HEK293T (cell line): Measurements from ENCODE around the gene DDHD1.

ENCODE experiments used
- CTCF ChIA-PET: fragments of 350-600 bp; formaldehyde crosslinking; extraction: SDS; loops from one replicate; lab custom pipeline; 2021; ENCODE audit warnings: antibody characterized with exemption, inconsistent platforms; lab: Yijun Ruan, JAX
- POLR2A ChIA-PET: fragments of 350-600 bp; formaldehyde crosslinking; extraction: SDS; loops from one replicate; lab custom pipeline; 2020; ENCODE audit warnings: antibody characterized with exemption, inconsistent platforms; lab: Yijun Ruan, JAX
- DNase-seq: peaks from one replicate; pipeline ENCODE4 v3.0.0; 2012; ENCODE audit warnings: mixed read lengths; ENCODE audit errors: extremely low spot score
- ARNT ChIP-seq: fragments of 450-650 bp; IDR thresholded peaks from 2 replicates; pipeline ENCODE4 v1.6.1; 2017; ENCODE audit warnings: mild to moderate bottlenecking
- BHLHE40 ChIP-seq: fragments of 450-650 bp; IDR thresholded peaks from 2 replicates; pipeline ENCODE4 v1.6.1; 2016; ENCODE audit warnings: mild to moderate bottlenecking, moderate library complexity, borderline replicate concordance
- CTBP1 ChIP-seq: fragments of 450-650 bp; IDR thresholded peaks from 2 replicates; pipeline ENCODE4 v1.6.1; 2016; ENCODE audit warnings: borderline replicate concordance
- ELF4 ChIP-seq: fragments of 450-650 bp; IDR thresholded peaks from 2 replicates; pipeline ENCODE4 v1.6.1; 2017; ENCODE audit warnings: antibody characterized with exemption
- FOXA1 ChIP-seq: fragments of 450-650 bp; IDR thresholded peaks from 2 replicates; pipeline ENCODE4 v1.6.1; 2016; ENCODE audit warnings: mild to moderate bottlenecking
- FOXK2 ChIP-seq: fragments of 450-650 bp; IDR thresholded peaks from 2 replicates; pipeline ENCODE4 v1.6.1; 2016; ENCODE audit warnings: mild to moderate bottlenecking
- FOXM1 ChIP-seq: fragments of 450-650 bp; IDR thresholded peaks from 2 replicates; pipeline ENCODE4 v1.6.1; 2017; ENCODE audit warnings: mild to moderate bottlenecking, borderline replicate concordance
- HDGF ChIP-seq: fragments of 450-650 bp; IDR thresholded peaks from 2 replicates; pipeline ENCODE4 v1.6.1; 2017; ENCODE audit warnings: antibody characterized with exemption, borderline replicate concordance
- L3MBTL2 ChIP-seq: fragments of 450-650 bp; conservative IDR thresholded peaks from 2 replicates; pipeline ENCODE4 v1.6.1; 2016; ENCODE audit warnings: mild to moderate bottlenecking
- LEF1 ChIP-seq: fragments of 450-650 bp; IDR thresholded peaks from 2 replicates; pipeline ENCODE4 v1.6.1; 2017; ENCODE audit warnings: mild to moderate bottlenecking, borderline replicate concordance
- NFRKB ChIP-seq: fragments of 450-650 bp; IDR thresholded peaks from 2 replicates; pipeline ENCODE4 v1.6.1; 2016; ENCODE audit warnings: mild to moderate bottlenecking, moderate library complexity
- PKNOX1 ChIP-seq: fragments of 450-650 bp; IDR thresholded peaks from 2 replicates; pipeline ENCODE4 v1.6.1; 2016
- SP1 ChIP-seq: fragments of 450-650 bp; IDR thresholded peaks from 2 replicates; pipeline ENCODE4 v1.6.1; 2017
- SUZ12 ChIP-seq: fragments of 450-650 bp; IDR thresholded peaks from 2 replicates; pipeline ENCODE4 v1.6.1; 2016; ENCODE audit warnings: mild to moderate bottlenecking
- TARDBP ChIP-seq: fragments of 450-650 bp; IDR thresholded peaks from 2 replicates; pipeline ENCODE4 v1.6.1; 2016
- ZNF384 ChIP-seq: fragments of 450-650 bp; IDR thresholded peaks from 2 replicates; pipeline ENCODE4 v1.6.1; 2016

DDHD1 gene

GRCh38 chr14:53001787-53002378 lies 151.2 kb downstream of the DDHD1 start:
- DNase-seq, result no peak
- POLR2A ChIA-PET, result interaction anchor here (1.2 kb wide), 1 partner anchor 34 kb away, joined by 3 read pairs; no protein-coding TSS in a partner anchor
- CTCF ChIA-PET, result no interaction called here
- TF ChIP-seq BHLHE40 (no peak), SP1 (no peak), FOXM1 (no peak), LEF1 (no peak), ELF4 (no peak), TARDBP (no peak), SUZ12 (no peak), L3MBTL2 (no peak), PKNOX1 (no peak), NFRKB (no peak)

- DNase-seq, result no peak
- ChIA-PET POLR2A (no interaction called here), CTCF (interaction anchor here (0.6 kb wide), 1 partner anchor 44 kb away, joined by 5 read pairs; no protein-coding TSS in a partner anchor)
- no peak for TF ChIP-seq LEF1
- TF ChIP-seq FOXA1, result no peak
- no peak for TF ChIP-seq ARNT
- TF ChIP-seq TARDBP, result no peak
- no peak for TF ChIP-seq CTBP1
- TF ChIP-seq BHLHE40, result no peak
- no peak for TF ChIP-seq SUZ12
- no peak for TF ChIP-seq ZNF384
- no peak for TF ChIP-seq L3MBTL2
- TF ChIP-seq SP1, result no peak
- TF ChIP-seq HDGF, result no peak
- TF ChIP-seq FOXK2, result no peak
- TF ChIP-seq FOXM1, result no peak
These were observed 154.6 kb downstream of the DDHD1 start for GRCh38 chr14:52998376-52999015.

DNA sequence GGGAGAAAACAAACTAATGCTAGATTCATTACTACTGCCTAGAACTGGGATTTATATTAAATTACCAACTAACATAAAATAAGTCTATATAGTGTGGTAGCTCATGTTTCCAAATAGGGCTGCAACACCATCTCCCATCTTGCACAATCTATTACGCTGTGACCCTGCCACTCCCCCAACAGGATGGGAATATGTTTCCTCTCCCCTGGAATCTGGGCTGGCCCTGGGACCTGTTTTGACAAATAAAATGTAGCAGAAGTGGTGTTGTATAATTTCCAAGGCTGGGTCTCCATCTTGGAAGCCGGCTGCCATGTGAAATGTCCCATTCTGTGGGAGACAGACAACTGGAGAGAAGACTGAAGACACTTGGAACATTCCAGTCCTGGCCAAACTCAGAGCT lies 156.6 kb downstream of the DDHD1 start:
- ChIA-PET CTCF (no interaction called here), POLR2A (no interaction called here)
- TF ChIP-seq SUZ12, result no peak
- no peak for TF ChIP-seq NFRKB
- TF ChIP-seq L3MBTL2, result no peak
- no peak for TF ChIP-seq ELF4
- no peak for TF ChIP-seq CTBP1
- TF ChIP-seq ZNF384, result no peak
- no peak for TF ChIP-seq FOXA1
- no peak for TF ChIP-seq FOXM1
- no peak for DNase-seq

DNA sequence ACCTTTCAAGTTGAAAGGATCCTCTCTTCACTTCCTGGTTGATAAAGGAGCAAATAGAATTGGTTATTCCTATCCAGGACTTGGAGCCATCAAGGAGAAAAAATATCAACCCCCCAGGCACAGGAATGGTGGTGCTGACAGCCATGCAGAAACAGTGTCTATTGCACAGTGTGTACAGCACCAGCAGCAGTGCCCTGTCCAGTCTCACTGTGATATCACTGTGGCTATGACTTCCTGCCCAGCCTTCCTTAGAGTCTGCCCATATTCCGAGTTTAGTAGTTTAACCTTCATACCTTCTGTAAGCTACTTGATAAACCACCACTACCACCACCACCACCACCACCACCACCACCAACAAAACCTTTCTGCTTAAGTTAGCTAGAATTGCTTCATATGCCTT lies 157.1 kb downstream of the DDHD1 start:
- CTCF ChIA-PET, result no interaction called here
- TF ChIP-seq HDGF, result no peak
- TF ChIP-seq L3MBTL2, result no peak
- TF ChIP-seq FOXK2, result no peak
- no peak for TF ChIP-seq ZNF384
- TF ChIP-seq CTBP1, result no peak
- no peak for TF ChIP-seq TARDBP
- no peak for TF ChIP-seq ARNT
- TF ChIP-seq NFRKB, result no peak
- POLR2A ChIA-PET, result no interaction called here
- no peak for DNase-seq

GRCh38 chr14:52992236-52992870 lies 160.8 kb downstream of the DDHD1 start:
- POLR2A ChIA-PET, result no interaction called here
- no peak for DNase-seq
- CTCF ChIA-PET, result no interaction called here
- TF ChIP-seq FOXK2, result no peak
- no peak for TF ChIP-seq BHLHE40
- TF ChIP-seq NFRKB, result no peak
- TF ChIP-seq SUZ12, result no peak
- TF ChIP-seq HDGF, result no peak
- no peak for TF ChIP-seq CTBP1
- TF ChIP-seq ELF4, result no peak
- TF ChIP-seq TARDBP, result no peak
- TF ChIP-seq ZNF384, result no peak
- no peak for TF ChIP-seq SP1
- no peak for TF ChIP-seq PKNOX1
- no peak for TF ChIP-seq FOXM1
- no peak for TF ChIP-seq LEF1
- no peak for TF ChIP-seq ARNT
- no peak for TF ChIP-seq L3MBTL2
- TF ChIP-seq FOXA1, result no peak

- CTCF ChIA-PET, result no interaction called here
- TF ChIP-seq L3MBTL2 (no peak), SUZ12 (no peak), HDGF (no peak), NFRKB (no peak), FOXM1 (no peak), BHLHE40 (no peak), ZNF384 (no peak), PKNOX1 (no peak), ARNT (no peak), SP1 (no peak), FOXA1 (no peak), LEF1 (no peak), FOXK2 (no peak), TARDBP (no peak)
- no peak for DNase-seq
- POLR2A ChIA-PET, result interaction anchor here (0.6 kb wide), 1 partner anchor 9 kb away, joined by 5 read pairs; no protein-coding TSS in a partner anchor
These were observed 165.0 kb downstream of the DDHD1 start for GRCh38 chr14:52988139-52988538.
